Type B pancreatic cell (in vitro differentiated cells): Measurements from ENCODE around the gene SS18. TPM values are rescaled to one million over a fixed set of nuclear protein-coding genes. Genes with fewer than 3 reads are reported as not detected.

Experiments
- DNase-seq: peaks from one replicate; pipeline ENCODE4 v3.0.0; 2021; ENCODE audit warnings: mixed read lengths; ENCODE audit not compliant: unreplicated experiment; ENCODE audit errors: extremely low spot score
- H3K27ac Mint-ChIP-seq: 2 replicates; pipeline ENCODE4 v1.8.0; 2021; ENCODE audit warnings: mild to moderate bottlenecking, mixed read lengths
- H3K27me3 Mint-ChIP-seq: 2 replicates; pipeline ENCODE4 v1.8.0; 2021; ENCODE audit warnings: mixed read lengths
- H3K36me3 Mint-ChIP-seq: 2 replicates; pipeline ENCODE4 v1.8.0; 2021; ENCODE audit warnings: mixed read lengths
- H3K4me1 Mint-ChIP-seq: one replicate; pipeline ENCODE4 v1.8.0; 2021; ENCODE audit warnings: mixed read lengths; ENCODE audit not compliant: unreplicated experiment
- H3K4me3 Mint-ChIP-seq: 2 replicates; pipeline ENCODE4 v1.8.0; 2021; ENCODE audit warnings: mild to moderate bottlenecking, mixed read lengths
- H3K9me3 Mint-ChIP-seq: 2 replicates; pipeline ENCODE4 v1.8.0; 2021; ENCODE audit warnings: mixed read lengths
- total RNA-seq: library from RNA; stranded (reverse); gene quantifications from 2 replicates; pipeline ENCODE4 v1.2.1, GENCODE V29; 2021; ENCODE audit warnings: low replicate concordance
- TF ChIP-seq, protein P1 (sequence below): fragments of 200-600 bp; sonication (generic); conservative IDR thresholded peaks from 2 replicates; pipeline ENCODE4 v1.5.0; 2021; ENCODE audit warnings: antibody characterized with exemption, mild to moderate bottlenecking

The SS18 gene
- total RNA-seq, 1 donor from 2014 or later: 85.7 TPM

GRCh38 chr18:26091047-26091630 lies 726 bp upstream of the SS18 start:
- Mint-ChIP-seq H3K9me3 (no peaks in the 10 kb centered on the region), H3K27me3 (peaks cover 5% of the 10 kb centered on the region), H3K27ac (peak overlapping the region; percentile 97), H3K36me3 (peaks cover 5% of the 10 kb centered on the region), H3K4me1 (peaks cover 20% of the 10 kb centered on the region), H3K4me3 (peak overlapping the region; percentile 99)
- TF ChIP-seq, protein P1, sequence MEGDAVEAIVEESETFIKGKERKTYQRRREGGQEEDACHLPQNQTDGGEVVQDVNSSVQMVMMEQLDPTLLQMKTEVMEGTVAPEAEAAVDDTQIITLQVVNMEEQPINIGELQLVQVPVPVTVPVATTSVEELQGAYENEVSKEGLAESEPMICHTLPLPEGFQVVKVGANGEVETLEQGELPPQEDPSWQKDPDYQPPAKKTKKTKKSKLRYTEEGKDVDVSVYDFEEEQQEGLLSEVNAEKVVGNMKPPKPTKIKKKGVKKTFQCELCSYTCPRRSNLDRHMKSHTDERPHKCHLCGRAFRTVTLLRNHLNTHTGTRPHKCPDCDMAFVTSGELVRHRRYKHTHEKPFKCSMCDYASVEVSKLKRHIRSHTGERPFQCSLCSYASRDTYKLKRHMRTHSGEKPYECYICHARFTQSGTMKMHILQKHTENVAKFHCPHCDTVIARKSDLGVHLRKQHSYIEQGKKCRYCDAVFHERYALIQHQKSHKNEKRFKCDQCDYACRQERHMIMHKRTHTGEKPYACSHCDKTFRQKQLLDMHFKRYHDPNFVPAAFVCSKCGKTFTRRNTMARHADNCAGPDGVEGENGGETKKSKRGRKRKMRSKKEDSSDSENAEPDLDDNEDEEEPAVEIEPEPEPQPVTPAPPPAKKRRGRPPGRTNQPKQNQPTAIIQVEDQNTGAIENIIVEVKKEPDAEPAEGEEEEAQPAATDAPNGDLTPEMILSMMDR: no peak
- DNase-seq: no peak

- TF ChIP-seq, protein P1: no peak
- peaks cover 20% of the 10 kb centered on the region for H3K4me1 Mint-ChIP-seq
- peaks cover 5% of the 10 kb centered on the region for H3K27me3 Mint-ChIP-seq
- DNase-seq: no peak
- no peaks in the 10 kb centered on the region for H3K9me3 Mint-ChIP-seq
- peaks cover 5% of the 10 kb centered on the region for H3K36me3 Mint-ChIP-seq
- peak overlapping the region; percentile 99 for H3K4me3 Mint-ChIP-seq
- H3K27ac Mint-ChIP-seq: peak overlapping the region; percentile 97
Measured at GRCh38 chr18:26089293-26090129, 902 bp downstream of the SS18 start.

GRCh38 chr18:26088487-26088886 lies 1.9 kb downstream of the SS18 start:
- Mint-ChIP-seq H3K36me3 (peaks cover 5% of the 10 kb centered on the region), H3K27me3 (peaks cover 5% of the 10 kb centered on the region), H3K4me1 (peaks cover 20% of the 10 kb centered on the region), H3K4me3 (peak overlapping the region; percentile 99), H3K9me3 (no peaks in the 10 kb centered on the region), H3K27ac (peak overlapping the region; percentile 97)
- DNase-seq: no peak
- TF ChIP-seq, protein P1: no peak

GRCh38 chr18:26086959-26087358 lies 3.5 kb downstream of the SS18 start:
- H3K4me3 Mint-ChIP-seq: peak overlapping the region; percentile 32
- peaks cover 5% of the 10 kb centered on the region for H3K27me3 Mint-ChIP-seq
- peaks cover 10% of the 10 kb centered on the region for H3K36me3 Mint-ChIP-seq
- no peak overlapping the region for H3K27ac Mint-ChIP-seq
- TF ChIP-seq, protein P1: no peak
- H3K4me1 Mint-ChIP-seq: peaks cover 20% of the 10 kb centered on the region
- no peak for DNase-seq
- no peaks in the 10 kb centered on the region for H3K9me3 Mint-ChIP-seq

DNA sequence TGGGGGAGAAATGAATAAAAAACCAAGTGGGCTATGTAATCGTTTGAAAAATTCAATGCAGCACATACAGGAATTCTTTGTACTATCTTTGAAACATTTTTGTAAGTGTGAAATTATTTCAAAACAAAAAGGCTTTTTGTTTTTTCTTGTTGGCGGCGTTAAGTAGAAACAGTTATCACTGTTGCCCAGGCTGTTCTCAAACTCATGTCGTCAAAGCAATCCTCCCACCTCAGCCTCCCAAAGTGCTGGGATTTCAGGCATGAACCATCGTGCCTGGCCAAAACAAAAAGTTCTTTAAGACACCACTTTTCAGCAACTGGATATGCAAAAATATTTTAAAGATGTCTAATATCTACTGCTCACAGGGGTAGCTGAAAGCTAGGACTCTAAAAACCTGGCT lies 5.4 kb downstream of the SS18 start:
- Mint-ChIP-seq H3K9me3 (no peaks in the 10 kb centered on the region), H3K36me3 (peaks cover 18% of the 10 kb centered on the region), H3K4me1 (peaks cover 14% of the 10 kb centered on the region), H3K4me3 (no peak overlapping the region), H3K27ac (no peak overlapping the region), H3K27me3 (no peaks in the 10 kb centered on the region)
- TF ChIP-seq, protein P1: no peak
- DNase-seq: no peak
